ENCODE data around the gene ANKRD10.

ANKRD10 gene

GRCh38 chr13:110915057-110915873 lies at the start of gene ANKRD10:
Gene ANKRD10, minus strand, starts transcription at chr13:110915069. Its CDS starts 135 bp downstream, at chr13:110914934.
- peaks cover 10% of the 10 kb centered on the region for H3K4me1 ChIP-seq (ENCODE audit: control insufficient read depth, insufficient read depth, low read length)
- no peaks in the 10 kb centered on the region for H3K9me3 ChIP-seq (ENCODE audit: control insufficient read depth, insufficient read depth, low read depth, low read length)
- H3K36me3 ChIP-seq (ENCODE audit: control insufficient read depth in 2 of 2, insufficient read depth in 1 of 2, low read length in 2 of 2), result peaks cover 0 to 5% of the 10 kb centered on the region in 2 experiments; a peak in 1 of 3 replicates
- CTCF ChIA-PET, result interaction anchor here (0.5 to 1.3 kb wide), 13 partner anchors 11 to 660 kb away, joined by 3 to 5 read pairs (median 3); no protein-coding TSS in a partner anchor
- POLR2A ChIA-PET, result interaction anchor here (0.6 to 2.6 kb wide), 9 partner anchors 9 to 338 kb away, joined by 3 to 23 read pairs (median 4); partner anchors contain the start of genes CARS2 and NAXD
- H3K27ac ChIP-seq (ENCODE audit: extremely low read depth, low read depth, low read length), result peak within 1 kb of the TSS; percentile 98
- peak within 1 kb of the TSS; percentile 99 for H3K4me3 ChIP-seq (ENCODE audit: low read depth, low read length)
- TF ChIP-seq IKZF3 (tag by site-specific recombination; IDR thresholded peaks at IDR 0.05), result peak; percentile 93
- TF ChIP-seq ZNF785 (tag by site-specific recombination; IDR thresholded peaks at IDR 0.05), result no peak
- TF ChIP-seq HIC1 (tag by site-specific recombination; IDR thresholded peaks at IDR 0.05), result peak; percentile 96
- TF ChIP-seq ZNF768 (tag by site-specific recombination; IDR thresholded peaks at IDR 0.05), result no peak
- TF ChIP-seq ZNF19 (tag by site-specific recombination; IDR thresholded peaks at IDR 0.05; ENCODE audit: low read depth), result no peak
- no peak for TF ChIP-seq SCRT1 (tag by site-specific recombination; IDR thresholded peaks at IDR 0.05; ENCODE audit: borderline replicate concordance)
- no peak for TF ChIP-seq GFI1B (tag by site-specific recombination; IDR thresholded peaks at IDR 0.05)
- TF ChIP-seq ZEB2 (tag by site-specific recombination; IDR thresholded peaks at IDR 0.05), result peak; percentile 54; the same call in 1 of the 2 replicates
- TF ChIP-seq, protein P1, sequence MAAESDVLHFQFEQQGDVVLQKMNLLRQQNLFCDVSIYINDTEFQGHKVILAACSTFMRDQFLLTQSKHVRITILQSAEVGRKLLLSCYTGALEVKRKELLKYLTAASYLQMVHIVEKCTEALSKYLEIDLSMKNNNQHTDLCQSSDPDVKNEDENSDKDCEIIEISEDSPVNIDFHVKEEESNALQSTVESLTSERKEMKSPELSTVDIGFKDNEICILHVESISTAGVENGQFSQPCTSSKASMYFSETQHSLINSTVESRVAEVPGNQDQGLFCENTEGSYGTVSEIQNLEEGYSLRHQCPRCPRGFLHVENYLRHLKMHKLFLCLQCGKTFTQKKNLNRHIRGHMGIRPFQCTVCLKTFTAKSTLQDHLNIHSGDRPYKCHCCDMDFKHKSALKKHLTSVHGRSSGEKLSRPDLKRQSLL (tag by site-specific recombination; IDR thresholded peaks at IDR 0.05), result peak; percentile 95
- TF ChIP-seq ZNF398 (tag by site-specific recombination; IDR thresholded peaks at IDR 0.05), result no peak
- TF ChIP-seq HOXD13 (CRISPR knock-in tag; IDR thresholded peaks at IDR 0.05; ENCODE audit: borderline replicate concordance), result no peak
- no peak for TF ChIP-seq ZNF521 (tag by site-specific recombination; IDR thresholded peaks at IDR 0.05)
- no peak for TF ChIP-seq ZNF837 (tag by site-specific recombination; IDR thresholded peaks at IDR 0.05)
- TF ChIP-seq, protein P2, sequence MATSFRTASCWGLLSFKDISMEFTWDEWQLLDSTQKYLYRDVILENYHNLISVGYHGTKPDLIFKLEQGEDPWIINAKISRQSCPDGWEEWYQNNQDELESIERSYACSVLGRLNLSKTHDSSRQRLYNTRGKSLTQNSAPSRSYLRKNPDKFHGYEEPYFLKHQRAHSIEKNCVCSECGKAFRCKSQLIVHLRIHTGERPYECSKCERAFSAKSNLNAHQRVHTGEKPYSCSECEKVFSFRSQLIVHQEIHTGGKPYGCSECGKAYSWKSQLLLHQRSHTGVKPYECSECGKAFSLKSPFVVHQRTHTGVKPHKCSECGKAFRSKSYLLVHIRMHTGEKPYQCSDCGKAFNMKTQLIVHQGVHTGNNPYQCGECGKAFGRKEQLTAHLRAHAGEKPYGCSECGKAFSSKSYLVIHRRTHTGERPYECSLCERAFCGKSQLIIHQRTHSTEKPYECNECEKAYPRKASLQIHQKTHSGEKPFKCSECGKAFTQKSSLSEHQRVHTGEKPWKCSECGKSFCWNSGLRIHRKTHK (tag by site-specific recombination; IDR thresholded peaks at IDR 0.05), result no peak
- TF ChIP-seq ZBTB1 (tag by site-specific recombination; IDR thresholded peaks at IDR 0.05), result no peak
- no peak for TF ChIP-seq ZNF623 (tag by site-specific recombination; IDR thresholded peaks at IDR 0.05)
- TF ChIP-seq ZNF76 (tag by site-specific recombination; IDR thresholded peaks at IDR 0.05; ENCODE audit: borderline replicate concordance, low read depth), result no peak
- peak; percentile 36; the same call in 1 of the 2 replicates for TF ChIP-seq KLF10 (tag by site-specific recombination; IDR thresholded peaks at IDR 0.05)
- TF ChIP-seq ZNF664 (tag by site-specific recombination; IDR thresholded peaks at IDR 0.05), result no peak
- TF ChIP-seq ZNF10 (tag by site-specific recombination; IDR thresholded peaks at IDR 0.05), result peak; percentile 56; the same call in 1 of the 2 replicates
- no peak for TF ChIP-seq GLI2 (tag by site-specific recombination; IDR thresholded peaks at IDR 0.05; ENCODE audit: borderline replicate concordance, low read depth)
- no peak for TF ChIP-seq ZNF292 (tag by site-specific recombination; IDR thresholded peaks at IDR 0.05; ENCODE audit: borderline replicate concordance, low read depth)
- TF ChIP-seq PRDM10 (tag by site-specific recombination; IDR thresholded peaks at IDR 0.05), result no peak
- no peak for TF ChIP-seq ZNF830 (tag by site-specific recombination; IDR thresholded peaks at IDR 0.05; ENCODE audit: low read depth)
- no peak for TF ChIP-seq YY2 (tag by site-specific recombination; IDR thresholded peaks at IDR 0.05)

All from HEK293 (cell line).